Measurements from ENCODE around the gene RTN4R. TPM values are rescaled to one million over a fixed set of nuclear protein-coding genes. Genes with fewer than 3 reads are reported as not detected.

Gene RTN4R
- total and polyA plus RNA-seq, 9 of the 15 experiments (the other 6 are each of a cell fraction or from before 2014, with no cell fraction given), result 0.04 to 2.8 (median 1.4) TPM; not detected in 3

- TF ChIP-seq POLR3A (IDR thresholded peaks at IDR 0.05; ENCODE audit: borderline replicate concordance, extremely low read depth, insufficient read depth, insufficient read length), result no peak
- no peak for TF ChIP-seq ZNF668 (CRISPR knock-in tag; IDR thresholded peaks at IDR 0.05)
- TF ChIP-seq CTCF (IDR thresholded peaks at IDR 0.05 in 2 of 3, conservative IDR thresholded peaks at IDR 0.05 in 1 of 3; ENCODE audit: insufficient read depth in 2 of 3, low read depth in 1 of 3, low read length in 3 of 3), result 0 out of 6 replicates have a peak, but pooled peaks of 1 of the 3 experiments have one; percentile 1
- peak; percentile 45; the same call in 1 of the 2 replicates for TF ChIP-seq LCOR (CRISPR knock-in tag; IDR thresholded peaks at IDR 0.05)
- no peak for TF ChIP-seq FUS (optimal IDR thresholded peaks at IDR 0.05; ENCODE audit: low read depth, low read length)
- no peak for TF ChIP-seq SAFB (IDR thresholded peaks at IDR 0.05; ENCODE audit: borderline replicate concordance, low read depth, low read length)
- peak; percentile 8; the same call in 1 of the 2 replicates for TF ChIP-seq MAX (CRISPR knock-in tag; IDR thresholded peaks at IDR 0.05)
- TF ChIP-seq FOXP1 (CRISPR knock-in tag; IDR thresholded peaks at IDR 0.05), result 0 out of 2 replicates have a peak, but pooled peaks have one; percentile 55
- no peak for TF ChIP-seq ZNF512 (tag; IDR thresholded peaks at IDR 0.05)
- 0 out of 2 replicates have a peak, but pooled peaks have one; percentile 12 for TF ChIP-seq JUNB (CRISPR knock-in tag; conservative IDR thresholded peaks at IDR 0.05)
- no peak for TF ChIP-seq ZNF274 (IDR thresholded peaks at IDR 0.05; ENCODE audit: borderline replicate concordance, low read depth, low read length)
- no peak for TF ChIP-seq TCF7 (IDR thresholded peaks at IDR 0.05; ENCODE audit: borderline replicate concordance)
- TF ChIP-seq TFAP4 (CRISPR knock-in tag; IDR thresholded peaks at IDR 0.05; ENCODE audit: borderline replicate concordance), result peak; percentile 68; the same call in 1 of the 2 replicates
- TF ChIP-seq GTF2A2 (tag; IDR thresholded peaks at IDR 0.05), result no peak
- TF ChIP-seq HDGF (IDR thresholded peaks at IDR 0.05), result no peak
- TF ChIP-seq CHCHD3 (CRISPR knock-in tag; IDR thresholded peaks at IDR 0.05), result no peak
- TF ChIP-seq RFX5 (IDR thresholded peaks at IDR 0.05; ENCODE audit: low read depth, low read length), result no peak
- TF ChIP-seq ZNF124 (CRISPR knock-in tag; IDR thresholded peaks at IDR 0.05), result no peak
- no peak for TF ChIP-seq SNIP1 (IDR thresholded peaks at IDR 0.05; ENCODE audit: low read depth)
- TF ChIP-seq MCM3 (IDR thresholded peaks at IDR 0.05), result 0 out of 2 replicates have a peak, but pooled peaks have one; percentile 29
- TF ChIP-seq ZNF280A (IDR thresholded peaks at IDR 0.05; ENCODE audit: low read depth, partially characterized antibody), result no peak
- TF ChIP-seq CHD4 (IDR thresholded peaks at IDR 0.05; ENCODE audit: insufficient read depth, insufficient replicate concordance, low read depth, low read length, poor library complexity, severe bottlenecking), result no peak
Observed at GRCh38 chr22:20284471-20285086, 16.5 kb upstream of the RTN4R start (continued).

Measured in K562 (cell line).